ENCODE results near the gene MRPL48. TPM values are rescaled to one million over a fixed set of nuclear protein-coding genes. Genes with fewer than 3 reads are reported as not detected.
A peak's percentile ranks its signal among the peaks of the same experiment; 100 is the strongest.

Gene MRPL48
- total RNA-seq, 1 experiment from 2014 or later, result 38.7 TPM

DNA sequence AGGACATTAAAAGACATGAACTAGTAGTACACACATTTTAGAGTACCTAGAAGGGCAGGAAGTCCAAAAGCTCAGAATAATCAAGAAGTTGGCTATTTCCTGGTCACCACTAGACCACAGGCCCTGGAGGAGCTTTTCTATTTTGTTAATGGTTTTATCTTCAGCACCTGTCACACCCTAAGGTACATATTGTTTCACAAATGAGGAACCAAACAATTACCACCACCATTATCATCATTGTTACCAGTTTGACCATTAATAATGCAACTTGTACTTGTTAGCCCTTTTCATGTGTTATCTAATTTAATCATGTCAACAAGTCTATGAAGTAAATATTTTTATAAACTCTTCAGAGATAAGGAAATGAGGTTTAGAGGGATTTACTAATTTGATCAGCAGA is 4.9 kb downstream of the MRPL48 start:
- H3K4me3 Mint-ChIP-seq, result no peak overlapping the region
- no peaks in the 10 kb centered on the region for H3K27me3 Mint-ChIP-seq (ENCODE audit: low read depth)
- peaks cover 6% of the 10 kb centered on the region; the same call in 1 of the 2 replicates for H3K4me1 Mint-ChIP-seq
- H3K36me3 Mint-ChIP-seq, result no peaks in the 10 kb centered on the region
- H3K9me3 Mint-ChIP-seq, result no peaks in the 10 kb centered on the region
- DNase-seq (ENCODE audit: low spot score), result no peak
- TF ChIP-seq, protein P1, sequence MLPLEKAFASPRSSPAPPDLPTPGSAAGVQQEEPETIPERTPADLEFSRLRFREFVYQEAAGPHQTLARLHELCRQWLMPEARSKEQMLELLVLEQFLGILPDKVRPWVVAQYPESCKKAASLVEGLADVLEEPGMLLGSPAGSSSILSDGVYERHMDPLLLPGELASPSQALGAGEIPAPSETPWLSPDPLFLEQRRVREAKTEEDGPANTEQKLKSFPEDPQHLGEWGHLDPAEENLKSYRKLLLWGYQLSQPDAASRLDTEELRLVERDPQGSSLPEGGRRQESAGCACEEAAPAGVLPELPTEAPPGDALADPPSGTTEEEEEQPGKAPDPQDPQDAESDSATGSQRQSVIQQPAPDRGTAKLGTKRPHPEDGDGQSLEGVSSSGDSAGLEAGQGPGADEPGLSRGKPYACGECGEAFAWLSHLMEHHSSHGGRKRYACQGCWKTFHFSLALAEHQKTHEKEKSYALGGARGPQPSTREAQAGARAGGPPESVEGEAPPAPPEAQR (CRISPR knock-in tag; IDR thresholded peaks at IDR 0.05), result no peak
- TF ChIP-seq, protein P2, sequence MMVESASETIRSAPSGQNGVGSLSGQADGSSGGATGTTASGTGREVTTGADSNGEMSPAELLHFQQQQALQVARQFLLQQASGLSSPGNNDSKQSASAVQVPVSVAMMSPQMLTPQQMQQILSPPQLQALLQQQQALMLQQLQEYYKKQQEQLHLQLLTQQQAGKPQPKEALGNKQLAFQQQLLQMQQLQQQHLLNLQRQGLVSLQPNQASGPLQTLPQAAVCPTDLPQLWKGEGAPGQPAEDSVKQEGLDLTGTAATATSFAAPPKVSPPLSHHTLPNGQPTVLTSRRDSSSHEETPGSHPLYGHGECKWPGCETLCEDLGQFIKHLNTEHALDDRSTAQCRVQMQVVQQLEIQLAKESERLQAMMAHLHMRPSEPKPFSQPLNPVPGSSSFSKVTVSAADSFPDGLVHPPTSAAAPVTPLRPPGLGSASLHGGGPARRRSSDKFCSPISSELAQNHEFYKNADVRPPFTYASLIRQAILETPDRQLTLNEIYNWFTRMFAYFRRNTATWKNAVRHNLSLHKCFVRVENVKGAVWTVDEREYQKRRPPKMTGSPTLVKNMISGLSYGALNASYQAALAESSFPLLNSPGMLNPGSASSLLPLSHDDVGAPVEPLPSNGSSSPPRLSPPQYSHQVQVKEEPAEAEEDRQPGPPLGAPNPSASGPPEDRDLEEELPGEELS (CRISPR knock-in tag; IDR thresholded peaks at IDR 0.05), result no peak
- TF ChIP-seq ZNF219 (CRISPR knock-in tag; IDR thresholded peaks at IDR 0.05; ENCODE audit: borderline replicate concordance) (no peak), NFYB (CRISPR knock-in tag; conservative IDR thresholded peaks at IDR 0.05; ENCODE audit: low read depth) (no peak)
- TF ChIP-seq, protein P3, sequence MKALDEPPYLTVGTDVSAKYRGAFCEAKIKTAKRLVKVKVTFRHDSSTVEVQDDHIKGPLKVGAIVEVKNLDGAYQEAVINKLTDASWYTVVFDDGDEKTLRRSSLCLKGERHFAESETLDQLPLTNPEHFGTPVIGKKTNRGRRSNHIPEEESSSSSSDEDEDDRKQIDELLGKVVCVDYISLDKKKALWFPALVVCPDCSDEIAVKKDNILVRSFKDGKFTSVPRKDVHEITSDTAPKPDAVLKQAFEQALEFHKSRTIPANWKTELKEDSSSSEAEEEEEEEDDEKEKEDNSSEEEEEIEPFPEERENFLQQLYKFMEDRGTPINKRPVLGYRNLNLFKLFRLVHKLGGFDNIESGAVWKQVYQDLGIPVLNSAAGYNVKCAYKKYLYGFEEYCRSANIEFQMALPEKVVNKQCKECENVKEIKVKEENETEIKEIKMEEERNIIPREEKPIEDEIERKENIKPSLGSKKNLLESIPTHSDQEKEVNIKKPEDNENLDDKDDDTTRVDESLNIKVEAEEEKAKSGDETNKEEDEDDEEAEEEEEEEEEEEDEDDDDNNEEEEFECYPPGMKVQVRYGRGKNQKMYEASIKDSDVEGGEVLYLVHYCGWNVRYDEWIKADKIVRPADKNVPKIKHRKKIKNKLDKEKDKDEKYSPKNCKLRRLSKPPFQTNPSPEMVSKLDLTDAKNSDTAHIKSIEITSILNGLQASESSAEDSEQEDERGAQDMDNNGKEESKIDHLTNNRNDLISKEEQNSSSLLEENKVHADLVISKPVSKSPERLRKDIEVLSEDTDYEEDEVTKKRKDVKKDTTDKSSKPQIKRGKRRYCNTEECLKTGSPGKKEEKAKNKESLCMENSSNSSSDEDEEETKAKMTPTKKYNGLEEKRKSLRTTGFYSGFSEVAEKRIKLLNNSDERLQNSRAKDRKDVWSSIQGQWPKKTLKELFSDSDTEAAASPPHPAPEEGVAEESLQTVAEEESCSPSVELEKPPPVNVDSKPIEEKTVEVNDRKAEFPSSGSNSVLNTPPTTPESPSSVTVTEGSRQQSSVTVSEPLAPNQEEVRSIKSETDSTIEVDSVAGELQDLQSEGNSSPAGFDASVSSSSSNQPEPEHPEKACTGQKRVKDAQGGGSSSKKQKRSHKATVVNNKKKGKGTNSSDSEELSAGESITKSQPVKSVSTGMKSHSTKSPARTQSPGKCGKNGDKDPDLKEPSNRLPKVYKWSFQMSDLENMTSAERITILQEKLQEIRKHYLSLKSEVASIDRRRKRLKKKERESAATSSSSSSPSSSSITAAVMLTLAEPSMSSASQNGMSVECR (CRISPR knock-in tag; IDR thresholded peaks at IDR 0.05; ENCODE audit: borderline replicate concordance), result no peak
- TF ChIP-seq, protein P4, sequence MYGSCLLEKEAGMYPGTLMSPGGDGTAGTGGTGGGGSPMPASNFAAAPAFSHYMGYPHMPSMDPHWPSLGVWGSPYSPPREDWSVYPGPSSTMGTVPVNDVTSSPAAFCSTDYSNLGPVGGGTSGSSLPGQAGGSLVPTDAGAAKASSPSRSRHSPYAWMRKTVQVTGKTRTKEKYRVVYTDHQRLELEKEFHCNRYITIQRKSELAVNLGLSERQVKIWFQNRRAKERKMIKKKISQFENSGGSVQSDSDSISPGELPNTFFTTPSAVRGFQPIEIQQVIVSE (CRISPR knock-in tag; IDR thresholded peaks at IDR 0.05; ENCODE audit: borderline replicate concordance), result no peak
- no peak for ATAC-seq
- ChIA-PET POLR2A (no interaction called here), CTCF (no interaction called here)
- H3K27ac Mint-ChIP-seq, result no peak overlapping the region

DNA sequence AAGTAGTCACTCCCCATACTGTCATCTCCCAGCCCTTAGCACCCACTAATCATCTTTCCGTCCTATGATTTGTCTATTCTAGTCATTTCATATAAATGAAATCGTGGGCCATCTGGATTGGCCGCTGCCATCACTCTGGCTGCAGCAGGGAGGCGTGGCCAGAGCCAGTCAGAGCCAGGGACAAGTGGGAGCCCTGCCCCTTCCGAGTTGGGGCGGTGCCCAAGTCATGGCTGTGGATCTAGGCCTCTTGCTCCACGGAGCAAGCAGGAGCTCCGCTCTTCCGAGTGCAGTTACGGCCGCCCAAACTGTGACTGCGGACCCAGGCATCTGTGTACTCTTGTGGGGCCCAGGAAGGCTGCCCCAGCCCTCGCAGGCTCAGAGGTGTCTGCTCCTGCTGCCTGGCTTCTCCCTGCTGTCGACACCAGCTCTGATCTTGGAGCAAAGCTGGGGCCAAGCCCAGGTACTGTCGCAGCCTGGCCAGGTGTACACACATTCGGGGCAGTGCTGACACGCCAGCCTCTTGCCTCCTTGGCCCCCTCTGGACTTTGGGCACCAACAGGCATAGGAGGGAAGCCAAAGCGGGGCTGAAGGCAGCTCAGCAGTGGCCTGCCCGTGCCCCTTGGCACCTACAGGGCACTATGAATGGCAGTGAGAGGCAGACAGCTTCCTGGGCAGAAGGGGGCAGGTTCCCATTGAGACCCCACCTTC is 8.4 kb downstream of the MRPL48 start:
- Mint-ChIP-seq H3K4me1 (peaks cover 6% of the 10 kb centered on the region; the same call in 1 of the 2 replicates), H3K4me3 (no peak overlapping the region), H3K9me3 (no peaks in the 10 kb centered on the region), H3K27me3 (ENCODE audit: low read depth) (no peaks in the 10 kb centered on the region), H3K27ac (peak overlapping the region; percentile 94), H3K36me3 (no peaks in the 10 kb centered on the region)
- TF ChIP-seq FOXP1 (CRISPR knock-in tag; IDR thresholded peaks at IDR 0.05; ENCODE audit: borderline replicate concordance), result peak; percentile 64; the same call in 1 of the 2 replicates
- TF ChIP-seq, protein P5, sequence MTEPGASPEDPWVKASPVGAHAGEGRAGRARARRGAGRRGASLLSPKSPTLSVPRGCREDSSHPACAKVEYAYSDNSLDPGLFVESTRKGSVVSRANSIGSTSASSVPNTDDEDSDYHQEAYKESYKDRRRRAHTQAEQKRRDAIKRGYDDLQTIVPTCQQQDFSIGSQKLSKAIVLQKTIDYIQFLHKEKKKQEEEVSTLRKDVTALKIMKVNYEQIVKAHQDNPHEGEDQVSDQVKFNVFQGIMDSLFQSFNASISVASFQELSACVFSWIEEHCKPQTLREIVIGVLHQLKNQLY (CRISPR knock-in tag; IDR thresholded peaks at IDR 0.05), result no peak
- ChIA-PET CTCF (no interaction called here), POLR2A (interaction anchor here (0.6 kb wide), 1 partner anchor 11 kb away, joined by 5 read pairs; no protein-coding TSS in a partner anchor)
- DNase-seq (ENCODE audit: low spot score) (peak; percentile 66), ATAC-seq (peak; percentile 98)

DNA sequence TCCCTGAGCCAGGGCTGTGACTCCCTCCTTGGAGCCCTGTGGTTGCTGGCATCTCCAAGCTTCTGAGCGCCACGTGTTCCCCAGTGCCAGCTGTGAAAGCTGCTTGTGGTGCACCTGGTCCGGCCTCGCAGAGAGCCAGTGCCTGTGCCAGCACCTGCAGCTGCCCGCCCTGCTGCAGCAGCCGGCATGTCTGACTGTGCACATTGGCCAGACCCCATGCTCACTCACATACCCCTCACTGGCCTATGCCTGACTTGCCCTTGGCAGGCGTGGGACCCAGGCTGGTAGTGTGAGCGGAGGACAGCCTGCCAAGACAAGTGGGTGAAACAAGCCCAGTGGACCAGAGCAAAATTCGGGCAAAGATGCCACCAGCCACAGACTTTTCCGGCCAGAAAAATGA is 9.8 kb downstream of the MRPL48 start:
- Mint-ChIP-seq H3K27ac (no peak overlapping the region), H3K4me3 (no peak overlapping the region), H3K4me1 (peaks cover 2% of the 10 kb centered on the region; the same call in 1 of the 2 replicates), H3K27me3 (ENCODE audit: low read depth) (no peaks in the 10 kb centered on the region), H3K36me3 (no peaks in the 10 kb centered on the region), H3K9me3 (no peaks in the 10 kb centered on the region)
- POLR2A ChIA-PET, result interaction anchor here (0.6 kb wide), 1 partner anchor 347 kb away, joined by 6 read pairs; no protein-coding TSS in a partner anchor
- TF ChIP-seq ZNF219 (CRISPR knock-in tag; IDR thresholded peaks at IDR 0.05; ENCODE audit: borderline replicate concordance), result no peak
- TF ChIP-seq ZNF423 (CRISPR knock-in tag; IDR thresholded peaks at IDR 0.05), result no peak
- no peak for TF ChIP-seq ZNF138 (CRISPR knock-in tag; conservative IDR thresholded peaks at IDR 0.05)
- no peak for TF ChIP-seq JAZF1 (CRISPR knock-in tag; IDR thresholded peaks at IDR 0.05)
- TF ChIP-seq NFATC4 (CRISPR knock-in tag; IDR thresholded peaks at IDR 0.05), result no peak
- no peak for TF ChIP-seq ZNF232 (CRISPR knock-in tag; IDR thresholded peaks at IDR 0.05)
- no peak for TF ChIP-seq NR3C1 (CRISPR knock-in tag; conservative IDR thresholded peaks at IDR 0.05; ENCODE audit: low read depth)
- TF ChIP-seq GRHL2 (CRISPR knock-in tag; IDR thresholded peaks at IDR 0.05; ENCODE audit: insufficient replicate concordance, severe bottlenecking), result no peak
- no peak for TF ChIP-seq EMX1 (CRISPR knock-in tag; IDR thresholded peaks at IDR 0.05)
- CTCF ChIA-PET, result interaction anchor here (0.8 kb wide), 1 partner anchor 134 kb away, joined by 3 read pairs; no protein-coding TSS in a partner anchor
- DNase-seq (ENCODE audit: low spot score) (no peak), ATAC-seq (no peak)
